AG10803 (cell line): ENCODE measurements around the gene PRDM10.

Experiments
- DNase-seq: peaks from one replicate; pipeline ENCODE4 v3.0.0; 2010; ENCODE audit warnings: low read depth
- H3K4me3 ChIP-seq: 2 replicates; pipeline ENCODE4 v1.5.1; 2011; ENCODE audit warnings: mild to moderate bottlenecking, low read length, control low read depth
- TF ChIP-seq, protein P1 (sequence below): conservative IDR thresholded peaks from 2 replicates; pipeline ENCODE4 v1.5.1; 2011; ENCODE audit warnings: mild to moderate bottlenecking, low read length, control low read depth, inconsistent platforms

The PRDM10 gene

DNA sequence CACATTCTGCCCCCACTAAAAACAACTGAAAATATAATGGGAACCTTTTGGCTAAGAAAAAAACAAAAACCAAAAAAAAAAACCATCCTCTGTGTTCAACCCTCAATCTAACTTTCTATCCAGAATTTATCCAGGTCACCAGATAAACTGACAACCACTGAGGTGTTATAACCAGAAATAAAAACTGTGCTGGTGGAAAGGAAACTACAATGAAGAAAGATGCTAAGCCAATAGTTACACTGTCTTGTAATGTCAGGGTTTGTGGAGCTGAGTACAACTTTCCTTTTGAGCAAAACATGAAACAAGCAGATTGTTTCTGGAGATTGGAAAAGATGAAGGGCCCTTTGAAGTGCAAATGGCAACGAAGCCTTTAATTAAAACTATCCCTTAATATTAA is 50.8 kb downstream of the PRDM10 start:
- TF ChIP-seq, protein P1, sequence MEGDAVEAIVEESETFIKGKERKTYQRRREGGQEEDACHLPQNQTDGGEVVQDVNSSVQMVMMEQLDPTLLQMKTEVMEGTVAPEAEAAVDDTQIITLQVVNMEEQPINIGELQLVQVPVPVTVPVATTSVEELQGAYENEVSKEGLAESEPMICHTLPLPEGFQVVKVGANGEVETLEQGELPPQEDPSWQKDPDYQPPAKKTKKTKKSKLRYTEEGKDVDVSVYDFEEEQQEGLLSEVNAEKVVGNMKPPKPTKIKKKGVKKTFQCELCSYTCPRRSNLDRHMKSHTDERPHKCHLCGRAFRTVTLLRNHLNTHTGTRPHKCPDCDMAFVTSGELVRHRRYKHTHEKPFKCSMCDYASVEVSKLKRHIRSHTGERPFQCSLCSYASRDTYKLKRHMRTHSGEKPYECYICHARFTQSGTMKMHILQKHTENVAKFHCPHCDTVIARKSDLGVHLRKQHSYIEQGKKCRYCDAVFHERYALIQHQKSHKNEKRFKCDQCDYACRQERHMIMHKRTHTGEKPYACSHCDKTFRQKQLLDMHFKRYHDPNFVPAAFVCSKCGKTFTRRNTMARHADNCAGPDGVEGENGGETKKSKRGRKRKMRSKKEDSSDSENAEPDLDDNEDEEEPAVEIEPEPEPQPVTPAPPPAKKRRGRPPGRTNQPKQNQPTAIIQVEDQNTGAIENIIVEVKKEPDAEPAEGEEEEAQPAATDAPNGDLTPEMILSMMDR, result no peak
- no peak for DNase-seq
- no peak overlapping the region for H3K4me3 ChIP-seq

DNA sequence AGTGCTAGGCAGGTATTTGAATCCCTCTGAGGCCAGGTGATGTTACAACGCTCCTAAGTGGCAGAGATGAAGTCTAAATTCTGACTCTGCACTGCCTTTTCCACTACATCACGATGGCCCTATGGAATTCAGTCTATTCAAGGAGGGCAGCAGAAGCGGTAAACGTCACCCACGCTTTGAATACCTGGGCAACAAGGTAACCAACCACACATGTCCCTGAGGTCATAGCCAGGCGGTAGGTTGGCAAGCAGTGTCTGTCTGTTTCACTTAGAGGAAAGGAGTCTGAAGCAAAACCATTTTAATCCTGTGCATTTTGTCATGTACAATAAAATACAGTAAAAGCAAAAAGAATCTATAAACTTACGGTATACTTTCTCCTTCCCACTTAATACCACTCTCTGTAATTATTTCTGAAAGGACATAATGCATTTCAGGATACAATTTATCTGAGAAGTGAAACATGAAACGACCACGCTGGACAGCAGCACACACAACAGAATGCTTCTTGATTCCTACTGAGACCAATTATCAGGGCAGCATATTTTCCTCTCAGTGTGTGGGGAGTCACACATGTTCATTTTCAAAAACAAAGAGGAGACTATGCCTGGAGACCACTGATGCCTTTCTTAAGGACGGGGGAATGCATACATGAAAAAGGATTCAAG is 51.3 kb downstream of the PRDM10 start:
- no peak overlapping the region for H3K4me3 ChIP-seq
- TF ChIP-seq, protein P1, result no peak
- no peak for DNase-seq

DNA sequence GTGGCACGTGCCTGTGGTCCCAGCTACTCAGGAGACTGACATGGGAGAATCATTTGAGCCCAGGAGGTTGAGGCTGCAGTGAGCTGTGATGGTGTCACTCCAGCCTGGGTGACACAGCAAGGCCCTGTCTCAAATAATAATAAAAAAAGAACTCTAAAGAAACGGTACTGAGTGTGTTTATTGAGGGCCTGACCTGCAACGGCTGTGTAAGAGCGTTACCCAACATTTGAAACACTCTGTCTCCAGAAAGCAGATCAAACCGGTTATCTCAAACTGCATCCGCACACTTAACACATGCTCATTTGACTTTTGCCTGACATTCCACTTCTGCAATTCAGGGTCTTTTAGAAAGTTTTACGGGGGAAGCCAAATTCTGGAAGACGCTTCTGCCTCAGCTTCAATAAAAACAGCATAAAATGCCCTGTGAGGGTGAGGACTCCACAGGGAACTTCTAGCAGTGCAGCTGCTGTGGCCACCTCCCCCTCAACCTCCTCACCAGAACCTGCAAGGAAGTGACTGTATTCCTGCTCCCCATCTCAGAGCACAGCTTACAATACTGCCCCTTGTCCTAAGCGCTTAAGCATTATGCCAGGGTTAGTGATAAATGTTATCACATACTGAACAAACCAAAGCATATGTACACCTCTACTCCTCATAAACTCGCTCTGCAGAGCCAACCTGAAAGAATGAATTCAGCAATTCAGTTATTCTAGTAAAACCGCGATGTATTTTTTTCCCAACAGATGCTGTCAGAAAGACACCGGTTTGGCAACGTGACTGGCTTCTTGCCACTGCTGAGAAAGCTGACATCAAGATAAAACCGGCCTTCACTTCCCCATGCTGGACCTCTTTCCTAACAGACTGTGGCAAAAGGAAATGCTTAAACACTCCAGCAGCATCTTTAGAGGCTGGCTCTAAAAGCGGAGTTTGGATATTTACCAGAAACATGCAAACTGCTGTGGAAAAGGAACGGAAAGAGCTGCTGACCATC is 52.2 kb downstream of the PRDM10 start:
- no peak overlapping the region for H3K4me3 ChIP-seq
- peak; percentile 54 for DNase-seq
- TF ChIP-seq, protein P1, result no peak

DNA sequence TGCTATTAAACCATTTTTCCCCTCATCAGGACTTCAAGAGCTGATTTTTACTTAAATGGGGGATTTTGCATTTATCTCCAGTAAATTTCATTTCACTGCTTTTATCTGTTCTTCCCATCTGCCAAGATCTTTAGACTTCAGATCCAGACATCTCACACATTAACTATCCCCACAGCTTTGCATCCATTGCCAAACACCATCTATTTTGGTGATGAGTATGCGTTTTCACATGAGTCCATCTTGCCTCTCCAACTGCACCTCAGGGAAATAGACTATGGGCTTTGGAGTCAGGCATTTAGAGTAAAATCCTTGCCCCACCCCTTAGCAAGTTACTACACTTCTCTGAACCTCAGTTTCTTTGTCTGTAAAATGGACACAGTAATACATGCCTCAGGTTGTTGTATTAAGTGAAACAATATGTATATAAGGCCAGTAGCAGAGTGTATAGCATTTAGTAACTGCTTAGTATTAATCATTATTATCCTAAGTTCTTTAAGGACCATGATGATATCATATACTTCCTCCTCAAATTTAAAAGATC is 53.6 kb downstream of the PRDM10 start:
- TF ChIP-seq, protein P1, result no peak
- no peak overlapping the region for H3K4me3 ChIP-seq
- DNase-seq, result no peak

DNA sequence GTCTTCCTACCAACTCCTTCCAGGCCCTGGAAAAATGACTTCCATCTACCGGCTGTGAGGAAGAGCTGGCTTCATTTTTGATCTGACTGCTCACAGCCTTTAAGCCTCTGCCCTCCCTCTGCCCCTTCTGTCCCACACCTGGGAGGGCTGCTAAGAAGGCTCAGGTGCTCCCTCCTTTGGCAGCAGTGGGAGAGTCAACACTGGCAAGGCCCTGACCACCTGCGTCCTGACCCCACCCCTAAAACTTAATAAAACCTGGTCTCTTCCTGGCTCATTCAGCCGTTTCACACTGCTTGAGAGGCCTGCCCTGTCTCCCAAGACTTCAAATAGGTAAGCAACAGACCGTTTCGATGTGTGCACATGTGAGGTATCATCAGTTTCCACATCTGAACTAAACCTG is 55.2 kb downstream of the PRDM10 start:
- TF ChIP-seq, protein P1, result no peak
- DNase-seq, result no peak
- H3K4me3 ChIP-seq, result no peak overlapping the region

DNA sequence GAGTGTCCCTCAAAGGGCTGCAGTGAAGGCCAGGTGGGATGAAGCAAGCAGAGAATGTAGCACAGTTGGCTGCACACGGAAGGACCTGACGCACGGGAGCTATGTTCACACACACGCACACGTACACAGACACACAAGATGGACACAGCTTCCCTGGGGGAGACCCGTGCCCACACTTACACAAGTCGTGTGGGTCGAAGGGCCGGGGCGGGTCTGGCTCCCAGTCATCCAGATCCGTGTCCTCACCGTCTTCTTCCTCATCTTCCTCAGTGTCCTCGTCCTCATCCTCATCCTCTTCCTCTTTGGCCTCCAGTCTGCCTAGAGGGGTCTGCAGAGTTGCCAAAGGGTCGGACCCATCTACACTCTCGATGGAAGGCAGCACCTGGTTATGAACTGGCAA is 55.7 kb downstream of the PRDM10 start:
- TF ChIP-seq, protein P1, result no peak
- H3K4me3 ChIP-seq, result no peak overlapping the region
- no peak for DNase-seq
